Vagina (tissue), 2 donors: ENCODE results near the gene SYCE3.

Source experiments
- CTCF ChIP-seq, 3 experiments: fragments of 450-650 bp in 2 of 3; fragments of 200-600 bp in 1 of 3; sonication (generic) in 1 of 3; IDR thresholded peaks; one replicate each; pipeline ENCODE4 v1.5.1; 2017 to 2019; ENCODE audit warnings: antibody characterized with exemption in 3 of 3, mild to moderate bottlenecking in 2 of 3, moderate library complexity in 2 of 3
- POLR2A ChIP-seq, 2 donors: fragments of 450-650 bp; IDR thresholded peaks; one replicate each; pipeline ENCODE4 v1.6.1; 2017; ENCODE audit warnings: antibody characterized with exemption in 2 of 2, mild to moderate bottlenecking in 2 of 2, moderate library complexity in 2 of 2
- POLR2AphosphoS5 ChIP-seq, 2 donors: sonication (generic); formaldehyde crosslinking; IDR thresholded peaks; one replicate each; pipeline ENCODE4 v1.9.0; 2017; ENCODE audit warnings: antibody characterized with exemption in 2 of 2, mild to moderate bottlenecking in 2 of 2, low read depth in 1 of 2; ENCODE audit not compliant: insufficient read depth in 1 of 2

- TF ChIP-seq POLR2A (IDR thresholded peaks at IDR 0.05) = no peak
- TF ChIP-seq CTCF (IDR thresholded peaks at IDR 0.05) = no peak
- no peak for TF ChIP-seq POLR2AphosphoS5 (IDR thresholded peaks at IDR 0.05; ENCODE audit: insufficient read depth in 1 of 2, low read depth in 1 of 2)
These were observed 15.5 kb upstream of the SYCE3 start, which contains the start of gene CPT1B for GRCh38 chr22:50577987-50578775.
